DND-41 (cell line): ENCODE results near the gene ITPRID1.

Source experiments
- EZH2 ChIP-seq: IDR thresholded peaks from 3 replicates; pipeline ENCODE4 v1.6.1; 2012; ENCODE audit warnings: borderline replicate concordance, low read depth, mild to moderate bottlenecking, moderate library complexity, low read length, inconsistent platforms; ENCODE audit not compliant: severe bottlenecking
- TF ChIP-seq, protein P1 (sequence below): IDR thresholded peaks from 2 replicates; pipeline ENCODE4 v1.5.1; 2012; ENCODE audit warnings: borderline replicate concordance, low read length, moderate library complexity, mild to moderate bottlenecking; ENCODE audit not compliant: poor library complexity, severe bottlenecking; ENCODE audit errors: extremely low read depth

DNA sequence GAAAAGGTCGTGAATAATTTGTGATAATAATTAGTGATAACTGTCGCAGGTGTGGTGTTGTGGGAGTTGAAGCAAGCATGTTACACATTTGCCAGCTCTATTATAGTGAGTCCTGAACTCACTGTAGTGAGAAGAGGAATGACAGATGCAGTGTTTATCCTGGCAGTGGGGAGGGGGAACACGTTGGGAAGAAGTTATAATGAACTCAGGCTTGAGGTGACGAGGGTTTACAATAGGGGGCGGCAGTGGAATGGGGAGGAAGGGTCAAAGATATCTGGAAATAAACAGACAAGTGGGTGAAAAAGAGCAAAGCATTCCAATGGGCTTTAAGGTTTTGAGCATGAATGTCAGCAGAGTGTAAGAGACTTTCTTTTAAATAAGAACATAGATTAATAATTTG lies 49.6 kb downstream of the ITPRID1 start:
- TF ChIP-seq, protein P1, sequence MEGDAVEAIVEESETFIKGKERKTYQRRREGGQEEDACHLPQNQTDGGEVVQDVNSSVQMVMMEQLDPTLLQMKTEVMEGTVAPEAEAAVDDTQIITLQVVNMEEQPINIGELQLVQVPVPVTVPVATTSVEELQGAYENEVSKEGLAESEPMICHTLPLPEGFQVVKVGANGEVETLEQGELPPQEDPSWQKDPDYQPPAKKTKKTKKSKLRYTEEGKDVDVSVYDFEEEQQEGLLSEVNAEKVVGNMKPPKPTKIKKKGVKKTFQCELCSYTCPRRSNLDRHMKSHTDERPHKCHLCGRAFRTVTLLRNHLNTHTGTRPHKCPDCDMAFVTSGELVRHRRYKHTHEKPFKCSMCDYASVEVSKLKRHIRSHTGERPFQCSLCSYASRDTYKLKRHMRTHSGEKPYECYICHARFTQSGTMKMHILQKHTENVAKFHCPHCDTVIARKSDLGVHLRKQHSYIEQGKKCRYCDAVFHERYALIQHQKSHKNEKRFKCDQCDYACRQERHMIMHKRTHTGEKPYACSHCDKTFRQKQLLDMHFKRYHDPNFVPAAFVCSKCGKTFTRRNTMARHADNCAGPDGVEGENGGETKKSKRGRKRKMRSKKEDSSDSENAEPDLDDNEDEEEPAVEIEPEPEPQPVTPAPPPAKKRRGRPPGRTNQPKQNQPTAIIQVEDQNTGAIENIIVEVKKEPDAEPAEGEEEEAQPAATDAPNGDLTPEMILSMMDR = no peak
- TF ChIP-seq EZH2 = no peak
